Panc1 (cell line): Measurements from ENCODE around the gene MTAP. TPM values are rescaled to one million over a fixed set of nuclear protein-coding genes. Genes with fewer than 3 reads are reported as not detected.
"Not testable (repeated sequence)": the region's sequence is repeated elsewhere in the genome, so short reads cannot be mapped to it uniquely, and the experiment has no call there.

ENCODE experiments used
- ATAC-seq: fragments of 200-7000 bp; cut with Tn5 transposase; 2 replicates; pipeline ENCODE4 v1.9.1; 2020; ENCODE audit warnings: mild to moderate bottlenecking, moderate library complexity
- BruUV-seq: library from RNA; stranded (reverse); fragments of 400-500 nt; replicated peaks from 2 replicates; lab custom pipeline; 2021; lab: Mats Ljungman, UMichigan
- CTCF ChIA-PET: fragments of 300-600 bp; sonication (Branson Sonifier 250); formaldehyde crosslinking; loops from one replicate; lab custom pipeline; 2022; ENCODE audit warnings: antibody characterized with exemption; lab: Charles Lee
- POLR2A ChIA-PET: fragments of 300-600 bp; sonication (Branson Sonifier 250); formaldehyde crosslinking; loops from one replicate; lab custom pipeline; 2022; ENCODE audit warnings: antibody characterized with exemption; lab: Charles Lee
- DNase-seq: peaks from one replicate; pipeline ENCODE4 v3.0.0-alpha.2; 2010; ENCODE audit warnings: low read depth, low spot score
- H3K27ac ChIP-seq: 2 replicates; pipeline ENCODE4 v1.5.1; 2011; ENCODE audit warnings: mild to moderate bottlenecking, low read length, inconsistent platforms
- H3K27me3 ChIP-seq: fragments of 200-500 bp; sonication (Bioruptor generic); 2 replicates; pipeline ENCODE4 v1.6.0; 2014; ENCODE audit warnings: low read length, inconsistent platforms; ENCODE audit not compliant: control insufficient read depth, insufficient read depth
- H3K36me3 ChIP-seq: fragments of 200-500 bp; sonication (Bioruptor generic); 2 replicates; pipeline ENCODE4 v1.5.1; 2014; ENCODE audit warnings: inconsistent platforms, mild to moderate bottlenecking, low read length, moderate library complexity; ENCODE audit not compliant: control insufficient read depth, insufficient read depth
- H3K4me1 ChIP-seq: 2 replicates; pipeline ENCODE4 v1.5.1; 2011; ENCODE audit warnings: inconsistent platforms, mild to moderate bottlenecking, low read length, moderate library complexity; ENCODE audit not compliant: control insufficient read depth, insufficient read depth
- H3K4me3 ChIP-seq, 2 experiments: 2 replicates each; pipeline ENCODE4 v1.5.1; 2011 to 2012; ENCODE audit warnings: low read depth in 2 of 2, low read length in 2 of 2, mild to moderate bottlenecking in 2 of 2, inconsistent platforms in 1 of 2, moderate library complexity in 1 of 2
- H3K9me3 ChIP-seq: fragments of 200-500 bp; sonication (Bioruptor generic); 2 replicates; pipeline ENCODE4 v1.5.1; 2014; ENCODE audit warnings: low read depth, mild to moderate bottlenecking, inconsistent platforms, low read length, moderate library complexity; ENCODE audit not compliant: control insufficient read depth, insufficient read depth
- CTCF ChIP-seq: fragments of 450-650 bp; IDR thresholded peaks from 2 replicates; pipeline ENCODE4 v1.5.1; 2017; ENCODE audit warnings: mild to moderate bottlenecking
- POLR2AphosphoS5 ChIP-seq: IDR thresholded peaks from 2 replicates; pipeline ENCODE4 v1.6.1; 2012; ENCODE audit warnings: mild to moderate bottlenecking, low read depth, low read length, moderate library complexity
- REST ChIP-seq, 2 experiments: IDR thresholded peaks; 2 replicates each; pipeline ENCODE4 v1.6.1; 2011 to 2012; ENCODE audit warnings: low read depth in 2 of 2, control low read depth in 1 of 2, low read length in 1 of 2, mild to moderate bottlenecking in 1 of 2, moderate library complexity in 1 of 2; ENCODE audit not compliant: insufficient read depth in 1 of 2
- SIN3A ChIP-seq: IDR thresholded peaks from 2 replicates; pipeline ENCODE4 v1.6.1; 2012; ENCODE audit warnings: low read depth, mild to moderate bottlenecking, low read length, moderate library complexity, borderline replicate concordance; ENCODE audit not compliant: insufficient read depth
- TCF7L2 ChIP-seq: IDR thresholded peaks from 2 replicates; pipeline ENCODE4 v1.6.1; 2011; ENCODE audit warnings: mild to moderate bottlenecking, low read depth, low read length, inconsistent platforms
- in situ Hi-C: cut with HindIII; loops from 2 replicates; pipeline ENCODE4 v1.10.0; 2016; ENCODE audit warnings: low sequenced_read_pairs, low pct_unique_long_range_greater_than_20kb
- intact Hi-C: fragments of 100-400 bp; cut with micrococcal nuclease; formaldehyde crosslinking; loops from one replicate; pipeline ENCODE4 v1.10.0; 2022; ENCODE audit not compliant: unreplicated experiment
- total RNA-seq: library from RNA; stranded (reverse); gene quantifications from one replicate; pipeline ENCODE4 v1.2.1, GENCODE V29; 2021; ENCODE audit not compliant: unreplicated experiment

MTAP gene
- total RNA-seq, 1 experiment from 2014 or later, result 9.6 TPM

- H3K9me3 ChIP-seq, result no peaks in the 10 kb centered on the region
- BruUV-seq, result no TSS peak
- no peaks in the 10 kb centered on the region for H3K36me3 ChIP-seq
- ATAC-seq (no peak), DNase-seq (no peak)
- in situ Hi-C loops, result no loop called here
- no peak overlapping the region for H3K27ac ChIP-seq
- no peaks in the 10 kb centered on the region for H3K27me3 ChIP-seq
- no peaks in the 10 kb centered on the region for H3K4me1 ChIP-seq
- CTCF ChIA-PET, result no interaction called here
- intact Hi-C loops, result no loop called here
- TF ChIP-seq TCF7L2 (no peak), REST (IDR thresholded peaks at IDR 0.05; ENCODE audit: insufficient read depth in 1 of 2, low read depth in 2 of 2, low read length in 1 of 2) (no peak), POLR2AphosphoS5 (no peak), CTCF (no peak), SIN3A (no peak)
- H3K4me3 ChIP-seq, result no peak overlapping the region
- POLR2A ChIA-PET, result no interaction called here
These were observed 156.4 kb downstream of the MTAP start for GRCh38 chr9:21958833-21959232.

GRCh38 chr9:21959268-21959667 lies 156.8 kb downstream of the MTAP start:
- CTCF ChIA-PET, H3K27ac ChIP-seq, H3K4me3 ChIP-seq, ATAC-seq, DNase-seq, POLR2A ChIA-PET, H3K27me3 ChIP-seq, H3K9me3 ChIP-seq, intact Hi-C loops, H3K4me1 ChIP-seq, H3K36me3 ChIP-seq, in situ Hi-C loops, BruUV-seq: not testable (repeated sequence)

- Histone ChIP-seq H3K36me3 (no peaks in the 10 kb centered on the region), H3K4me1 (no peaks in the 10 kb centered on the region), H3K27ac (no peak overlapping the region), H3K9me3 (no peaks in the 10 kb centered on the region), H3K27me3 (no peaks in the 10 kb centered on the region), H3K4me3 (no peak overlapping the region)
- ATAC-seq (no peak), DNase-seq (no peak)
- no peak for TF ChIP-seq TCF7L2
- TF ChIP-seq POLR2AphosphoS5, result no peak
- intact Hi-C loops, result no loop called here
- BruUV-seq, result no TSS peak
- in situ Hi-C loops, result no loop called here
- ChIA-PET POLR2A (no interaction called here), CTCF (no interaction called here)
These were observed 159.1 kb downstream of the MTAP start for GRCh38 chr9:21961569-21961968.
